HG03565 (cell line): ENCODE data around the gene PSG6.
"Not testable (repeated sequence)": the region's sequence is repeated elsewhere in the genome, so short reads cannot be mapped to it uniquely, and the experiment has no call there.

ENCODE experiments used
- ATAC-seq: cut with Tn5 transposase; IDR thresholded peaks from one replicate; pipeline ENCODE4 v1.9.1; 2021; ENCODE audit warnings: mild to moderate bottlenecking, moderate library complexity; ENCODE audit not compliant: unreplicated experiment

The PSG6 gene

DNA sequence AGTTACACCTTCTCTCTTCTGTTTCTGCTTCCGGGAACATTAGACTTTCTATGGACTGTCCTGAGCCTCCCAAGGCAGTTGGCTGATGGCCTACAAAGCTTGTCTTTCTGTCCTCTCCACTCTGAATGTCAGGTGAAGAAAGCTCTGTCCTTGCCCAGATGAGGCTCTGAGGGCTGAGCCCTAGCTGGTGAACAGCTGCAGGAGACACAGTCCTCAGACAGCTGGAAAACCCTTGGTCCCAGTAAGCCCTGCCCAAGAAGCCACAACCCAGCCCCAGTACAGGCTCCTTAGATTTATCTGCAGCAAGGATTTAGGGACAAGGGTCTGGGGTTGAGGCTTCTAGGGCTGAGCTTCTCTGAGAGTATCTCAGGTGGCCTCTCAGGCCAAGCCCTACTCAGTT is 64.5 kb downstream of the PSG6 start:
- not testable (repeated sequence) for ATAC-seq

- ATAC-seq: not testable (repeated sequence)
Observed at GRCh38 chr19:42852821-42853220, 64.9 kb downstream of the PSG6 start.
